Muscle of leg (tissue), 11 donors: Measurements from ENCODE around the gene ITIH2. TPM values are rescaled to one million over a fixed set of nuclear protein-coding genes. Genes with fewer than 3 reads are reported as not detected.

Source experiments
- DNase-seq: peaks from one replicate; pipeline ENCODE4 v3.0.0; 2013
- H3K27ac ChIP-seq: one replicate; pipeline ENCODE4 v1.5.1; 2013; ENCODE audit warnings: mild to moderate bottlenecking, low read length, control low read depth
- H3K27me3 ChIP-seq: one replicate; pipeline ENCODE4 v1.6.1; 2013; ENCODE audit warnings: low read length; ENCODE audit not compliant: control insufficient read depth, insufficient read depth
- H3K36me3 ChIP-seq: one replicate; pipeline ENCODE4 v1.6.1; 2013; ENCODE audit warnings: low read length; ENCODE audit not compliant: control insufficient read depth, insufficient read depth
- H3K4me1 ChIP-seq: one replicate; pipeline ENCODE4 v1.6.1; 2013; ENCODE audit warnings: low read length; ENCODE audit not compliant: control insufficient read depth, insufficient read depth
- H3K4me3 ChIP-seq: one replicate; pipeline ENCODE4 v1.5.1; 2013; ENCODE audit warnings: low read length, control low read depth
- H3K9me3 ChIP-seq: replicated peaks from 2 replicates; pipeline ENCODE4 v1.6.1; 2013; ENCODE audit warnings: low read depth, low read length; ENCODE audit not compliant: control insufficient read depth
- WGBS: methylation state at CpG from one replicate; pipeline ENCODE4 v1.1.5; 2013; ENCODE audit warnings: missing lambda C conversion rate; ENCODE audit not compliant: insufficient coverage; 5-methylcytosine and 5-hydroxymethylcytosine counted together
- polyA plus RNA-seq, 8 donors: library from polyadenylated mRNA; unstranded; fragments of 120-200 nt; gene quantifications; one replicate each; pipeline versions ENCODE4 v1.2.1 to v1.2.3, GENCODE V29; 2013; ENCODE audit warnings: inconsistent platforms in 1 of 8, low replicate concordance in 1 of 8; ENCODE audit not compliant: insufficient read length in 8 of 8, insufficient read depth in 1 of 8
- total RNA-seq: library from RNA; stranded (reverse); fragments of 120-200 nt; gene quantifications from one replicate; pipeline ENCODE4 v1.2.4, GENCODE V29; 2013

ITIH2 gene
- total and polyA plus RNA-seq, 9 donors = 0.11 to 5.1 (median 0.19) TPM; not detected in 1

- WGBS = 67% methylated on average over 3 of the region's 3 CpGs
- Histone ChIP-seq H3K36me3 (no peaks in the 10 kb centered on the region), H3K27ac (no peak overlapping the region), H3K4me1 (no peaks in the 10 kb centered on the region), H3K27me3 (no peaks in the 10 kb centered on the region), H3K4me3 (no peak overlapping the region), H3K9me3 (no peaks in the 10 kb centered on the region)
- DNase-seq = no peak
These were observed 6.6 kb upstream of the ITIH2 start for GRCh38 chr10:7696545-7696944.

GRCh38 chr10:7697426-7697825 lies 5.7 kb upstream of the ITIH2 start:
- Histone ChIP-seq H3K36me3 (no peaks in the 10 kb centered on the region), H3K27me3 (no peaks in the 10 kb centered on the region), H3K27ac (no peak overlapping the region), H3K4me1 (no peaks in the 10 kb centered on the region), H3K9me3 (no peaks in the 10 kb centered on the region), H3K4me3 (no peak overlapping the region)
- WGBS = 42% methylated on average over 8 of the region's 8 CpGs
- no peak for DNase-seq

GRCh38 chr10:7700577-7701125 lies 2.5 kb upstream of the ITIH2 start:
- peaks cover under 1% of the 10 kb centered on the region for H3K27me3 ChIP-seq
- no peaks in the 10 kb centered on the region for H3K36me3 ChIP-seq
- no peak overlapping the region for H3K4me3 ChIP-seq
- no peaks in the 10 kb centered on the region for H3K9me3 ChIP-seq
- no peaks in the 10 kb centered on the region for H3K4me1 ChIP-seq
- no peak for DNase-seq
- no CpG with 5 or more reads among the region's 2 CpGs for WGBS
- H3K27ac ChIP-seq = no peak overlapping the region

GRCh38 chr10:7701158-7701742 lies 1.9 kb upstream of the ITIH2 start:
- WGBS = 100% methylated on average over 3 of the region's 8 CpGs
- Histone ChIP-seq H3K9me3 (no peaks in the 10 kb centered on the region), H3K36me3 (no peaks in the 10 kb centered on the region), H3K27ac (no peak overlapping the region), H3K27me3 (peaks cover 3% of the 10 kb centered on the region), H3K4me3 (no peak overlapping the region), H3K4me1 (no peaks in the 10 kb centered on the region)
- DNase-seq = no peak

- no peak overlapping the region for H3K4me3 ChIP-seq
- peaks cover 3% of the 10 kb centered on the region for H3K27me3 ChIP-seq
- no CpG with 5 or more reads among the region's 4 CpGs for WGBS
- H3K9me3 ChIP-seq = no peaks in the 10 kb centered on the region
- no peaks in the 10 kb centered on the region for H3K4me1 ChIP-seq
- DNase-seq = no peak
- H3K27ac ChIP-seq = no peak overlapping the region
- no peaks in the 10 kb centered on the region for H3K36me3 ChIP-seq
These were observed 766 bp upstream of the ITIH2 start for GRCh38 chr10:7702288-7702812.

- H3K4me3 ChIP-seq = no peak overlapping the region
- DNase-seq = peak; percentile 30
- no peaks in the 10 kb centered on the region for H3K9me3 ChIP-seq
- no peak overlapping the region for H3K27ac ChIP-seq
- H3K36me3 ChIP-seq = no peaks in the 10 kb centered on the region
- H3K4me1 ChIP-seq = no peaks in the 10 kb centered on the region
- no CpG with 5 or more reads among the region's 8 CpGs for WGBS
- peaks cover 3% of the 10 kb centered on the region for H3K27me3 ChIP-seq
These were observed 1.2 kb downstream of the ITIH2 start for GRCh38 chr10:7704071-7705016.

- Histone ChIP-seq H3K4me1 (no peaks in the 10 kb centered on the region), H3K27ac (no peak overlapping the region), H3K4me3 (no peak overlapping the region), H3K27me3 (peaks cover 3% of the 10 kb centered on the region), H3K36me3 (no peaks in the 10 kb centered on the region), H3K9me3 (no peaks in the 10 kb centered on the region)
- WGBS = 83% methylated on average over 1 of the region's 3 CpGs
- DNase-seq = no peak
These were observed 2.2 kb downstream of the ITIH2 start for GRCh38 chr10:7705341-7705740.

GRCh38 chr10:7706534-7707073 lies 3.5 kb downstream of the ITIH2 start:
- Histone ChIP-seq H3K4me1 (no peaks in the 10 kb centered on the region), H3K27me3 (peaks cover 3% of the 10 kb centered on the region), H3K36me3 (no peaks in the 10 kb centered on the region), H3K9me3 (no peaks in the 10 kb centered on the region), H3K4me3 (no peak overlapping the region), H3K27ac (no peak overlapping the region)
- 17% methylated on average over 1 of the region's 4 CpGs for WGBS
- no peak for DNase-seq

GRCh38 chr10:7707102-7707501 lies 4.0 kb downstream of the ITIH2 start:
- H3K27ac ChIP-seq = no peak overlapping the region
- WGBS = no CpG with 5 or more reads among the region's 4 CpGs

More at GRCh38 chr10:7707102-7707501, 4.0 kb downstream of the ITIH2 start:
- no peaks in the 10 kb centered on the region for H3K36me3 ChIP-seq
- no peak overlapping the region for H3K4me3 ChIP-seq
- H3K9me3 ChIP-seq = no peaks in the 10 kb centered on the region
- peaks cover 3% of the 10 kb centered on the region for H3K27me3 ChIP-seq
- H3K4me1 ChIP-seq = no peaks in the 10 kb centered on the region
- DNase-seq = no peak
